ENCODE measurements around the gene NPAS3. TPM values are rescaled to one million over a fixed set of nuclear protein-coding genes. Genes with fewer than 3 reads are reported as not detected.

NPAS3 gene
- polyA plus RNA-seq, 4 donors: 8.5 to 11.0 (median 10.7) TPM

DNA sequence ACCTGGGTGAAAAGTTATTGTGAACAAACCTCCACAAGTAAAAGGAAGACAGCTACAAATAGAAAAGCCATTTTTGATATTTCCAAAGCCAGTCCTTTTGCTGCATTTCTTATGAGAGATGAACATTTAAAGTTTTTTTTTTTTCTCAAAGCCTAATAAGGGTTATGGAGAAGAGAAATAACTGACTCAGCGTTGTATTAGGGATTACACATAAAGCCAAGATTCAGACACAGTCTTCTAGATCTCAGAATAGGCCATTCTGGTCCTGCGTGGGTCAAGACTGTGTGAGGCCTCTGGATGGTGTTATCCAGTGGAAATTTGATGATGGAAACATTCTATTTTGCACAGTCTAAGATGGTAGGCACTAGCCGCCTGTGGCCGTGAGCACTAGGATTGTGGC, 552.4 kb downstream of the NPAS3 start:
- DNase-seq (ENCODE audit: low read depth in 4 of 4, low spot score in 3 of 4): no peak

GRCh38 chr14:33492491-33492890, 553.8 kb downstream of the NPAS3 start:
- DNase-seq (ENCODE audit: low read depth in 4 of 4, low spot score in 3 of 4): no peak

DNA sequence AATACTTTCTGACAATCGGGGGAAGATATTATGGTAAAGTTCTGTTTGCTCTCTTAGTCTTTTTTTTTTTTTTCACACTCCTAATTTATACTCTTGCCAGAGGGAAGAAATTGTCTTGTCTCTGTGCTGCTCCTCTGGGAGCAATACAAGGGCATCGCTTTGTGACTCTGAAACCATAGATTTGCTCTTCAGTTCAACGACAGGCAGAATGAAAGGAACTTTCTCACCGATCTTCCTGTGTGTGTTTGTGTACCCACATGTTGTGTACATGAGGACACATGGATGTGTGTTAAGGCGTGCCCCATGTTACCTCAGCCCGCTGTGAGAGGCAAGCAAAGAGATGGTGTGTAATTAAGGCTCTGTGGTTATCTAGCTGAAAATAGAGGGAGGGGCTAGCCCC, 554.6 kb downstream of the NPAS3 start:
- no peak for DNase-seq (ENCODE audit: low read depth in 4 of 4, low spot score in 3 of 4)

GRCh38 chr14:33493990-33494389, 555.3 kb downstream of the NPAS3 start:
- no peak for DNase-seq (ENCODE audit: low read depth in 4 of 4, low spot score in 3 of 4)

DNA sequence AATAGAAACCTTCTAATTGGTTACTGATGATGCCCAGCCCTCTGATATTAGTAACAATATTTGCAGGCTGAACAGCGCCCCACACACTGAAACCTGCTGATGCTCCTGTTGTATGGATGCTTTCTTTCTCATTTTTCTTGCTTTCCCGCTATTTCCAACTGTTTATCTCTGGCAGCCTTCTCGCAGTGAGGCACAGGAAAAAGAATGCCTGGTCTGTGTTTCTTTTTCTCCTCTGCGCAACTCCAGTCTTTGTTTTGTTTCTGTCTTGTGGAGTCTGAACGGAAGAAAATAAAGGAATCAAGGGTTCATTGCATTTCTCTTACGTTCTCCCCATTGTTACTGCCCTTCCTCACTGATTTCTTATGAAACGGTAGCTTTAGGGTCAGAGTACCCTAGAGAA, 561.0 kb downstream of the NPAS3 start:
- no peak for DNase-seq (ENCODE audit: low read depth in 4 of 4, low spot score in 3 of 4)

- DNase-seq (ENCODE audit: low read depth in 4 of 4, low spot score in 3 of 4): no peak
Observed at GRCh38 chr14:33504246-33505099, 565.8 kb downstream of the NPAS3 start.

- no peak for DNase-seq (ENCODE audit: low read depth in 4 of 4, low spot score in 3 of 4)
Observed at GRCh38 chr14:33505266-33505962, 566.7 kb downstream of the NPAS3 start.

- no peak for DNase-seq (ENCODE audit: low read depth in 4 of 4, low spot score in 3 of 4)
Observed at GRCh38 chr14:33505963-33506329, 567.3 kb downstream of the NPAS3 start.

DNA sequence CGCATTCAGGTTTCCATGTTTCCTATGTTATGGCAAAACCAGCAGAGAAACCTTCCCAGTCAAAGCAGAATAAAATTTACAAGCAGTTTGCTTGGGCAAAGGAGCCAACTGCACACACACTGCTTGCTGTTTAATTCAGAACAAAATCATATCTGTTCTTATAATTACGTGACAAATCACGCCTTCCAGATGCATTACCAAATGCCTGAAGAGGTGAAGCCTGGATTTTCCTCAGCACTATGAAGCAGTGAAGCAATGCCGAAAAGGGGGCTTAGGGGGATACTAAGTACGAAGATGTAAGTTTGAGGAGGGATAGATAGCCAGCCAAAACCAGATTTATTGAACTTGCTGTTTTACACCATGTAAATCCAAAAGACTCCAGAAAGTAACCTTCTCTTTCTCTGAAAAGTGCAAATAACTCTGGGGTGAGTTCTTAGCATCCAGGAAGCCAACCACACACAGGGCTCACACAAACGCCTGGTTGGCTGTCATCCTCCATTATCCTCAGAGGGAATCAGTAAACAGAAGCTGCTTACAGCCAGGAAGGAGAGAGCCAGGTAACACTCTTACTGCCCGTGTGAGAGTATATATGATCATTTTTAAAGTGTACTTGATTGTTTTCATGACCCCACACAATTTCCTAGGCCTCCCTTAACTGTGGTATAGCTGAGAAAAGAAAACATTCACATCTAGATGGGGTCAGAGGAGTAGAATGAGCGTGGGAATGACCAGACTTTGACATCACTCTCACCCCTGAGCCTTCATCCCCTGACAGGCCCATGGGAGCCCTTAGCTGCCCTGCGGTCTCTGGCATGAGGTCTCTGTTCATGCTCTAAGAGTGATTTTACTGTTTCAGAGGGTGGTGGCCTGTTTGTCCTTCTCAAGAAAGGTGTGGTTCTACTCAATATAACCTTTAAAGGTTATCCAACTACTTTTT, 569.7 kb downstream of the NPAS3 start:
- no peak for DNase-seq (ENCODE audit: low read depth in 4 of 4, low spot score in 3 of 4)

GRCh38 chr14:33509454-33509853, 570.8 kb downstream of the NPAS3 start:
- no peak for DNase-seq (ENCODE audit: low read depth in 4 of 4, low spot score in 3 of 4)

GRCh38 chr14:33510063-33510481, 571.4 kb downstream of the NPAS3 start:
- DNase-seq (ENCODE audit: low read depth in 4 of 4, low spot score in 3 of 4): no peak

- DNase-seq (ENCODE audit: low read depth in 4 of 4, low spot score in 3 of 4): no peak
Observed at GRCh38 chr14:33510991-33511390, 572.3 kb downstream of the NPAS3 start.

DNA sequence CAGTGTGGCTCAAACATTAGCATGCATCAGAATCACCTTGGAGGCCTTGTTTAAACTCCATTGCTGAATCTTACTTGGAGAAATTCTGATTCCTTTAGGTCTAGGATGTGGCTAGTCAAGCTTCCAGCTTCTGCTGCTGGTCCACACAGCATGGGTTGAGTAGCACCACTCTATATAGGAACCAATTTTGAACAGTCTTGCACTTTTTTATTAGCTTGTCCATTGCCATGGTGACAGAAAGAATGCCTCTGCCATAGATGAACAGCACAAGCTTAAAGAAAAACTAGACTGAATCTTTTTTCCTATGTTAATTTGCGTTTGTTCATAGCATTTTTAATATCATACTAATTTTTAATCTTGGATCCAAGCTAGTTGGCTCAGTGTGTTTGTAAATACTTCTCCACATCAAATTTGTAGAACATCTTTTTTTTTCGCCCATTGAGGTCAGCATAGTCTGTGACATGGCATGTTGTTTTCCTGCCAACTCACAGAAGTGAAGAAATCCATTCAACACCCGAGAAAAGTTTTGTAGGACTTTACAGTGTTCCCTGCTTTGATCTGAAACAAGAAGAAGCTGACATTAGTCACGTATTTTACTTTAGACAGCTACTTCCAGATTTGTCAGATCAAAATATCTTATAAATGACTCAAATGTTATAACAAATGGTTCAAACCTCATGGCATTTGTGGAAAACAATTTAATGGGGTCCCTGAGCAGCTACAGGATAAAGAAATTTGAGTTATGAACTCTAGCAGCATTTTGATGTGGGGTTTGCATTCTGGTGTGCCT, 573.4 kb downstream of the NPAS3 start:
- DNase-seq (ENCODE audit: low read depth in 4 of 4, low spot score in 3 of 4): no peak

DNA sequence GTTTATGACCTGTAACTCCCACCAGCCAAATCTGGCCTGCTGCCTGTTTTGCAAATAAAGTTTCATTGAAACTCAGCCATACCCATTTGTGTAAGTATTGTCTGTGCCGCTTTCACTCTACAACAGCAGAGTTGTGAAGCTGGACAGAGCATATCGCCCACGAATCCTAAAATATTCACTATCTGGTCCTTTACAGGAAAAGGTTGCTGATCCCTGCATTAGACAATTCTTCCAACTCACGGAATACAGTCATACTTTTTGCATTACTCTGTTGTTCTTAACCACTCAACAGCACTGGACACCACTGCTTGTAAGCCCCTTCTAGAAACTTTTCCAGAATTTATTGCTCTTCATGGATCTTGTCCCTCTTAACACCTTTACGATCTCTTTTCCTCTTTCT, 576.8 kb downstream of the NPAS3 start:
- DNase-seq (ENCODE audit: low read depth in 4 of 4, low spot score in 3 of 4): no peak

- DNase-seq (ENCODE audit: low read depth in 4 of 4, low spot score in 3 of 4): no peak
Observed at GRCh38 chr14:33515899-33516298, 577.2 kb downstream of the NPAS3 start.

DNA sequence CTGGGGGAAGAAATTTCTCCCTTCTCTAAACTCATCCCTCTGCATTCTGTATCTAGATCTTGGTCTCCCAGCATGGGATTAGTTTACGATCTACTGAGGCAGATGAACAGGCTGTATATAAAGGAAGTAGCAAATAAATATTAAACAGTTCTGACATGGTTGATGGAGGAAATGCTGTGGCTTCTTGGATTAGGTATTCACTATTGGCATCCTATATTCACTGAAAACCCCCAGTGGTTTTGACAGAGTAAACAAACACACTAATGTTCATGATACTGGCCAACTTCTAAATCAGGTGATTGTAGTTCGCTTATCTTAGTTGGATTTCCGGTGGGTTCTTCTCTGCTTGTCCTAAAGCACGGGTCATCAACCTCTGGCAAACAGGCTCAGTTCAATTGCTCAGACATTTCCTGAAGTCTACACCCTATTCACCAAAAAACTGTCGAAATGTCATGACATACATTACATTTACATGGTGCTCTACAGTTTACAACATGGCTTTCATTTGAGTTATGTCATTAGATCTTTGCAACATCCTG, 578.3 kb downstream of the NPAS3 start:
- DNase-seq (ENCODE audit: low read depth in 4 of 4, low spot score in 3 of 4): no peak

DNA sequence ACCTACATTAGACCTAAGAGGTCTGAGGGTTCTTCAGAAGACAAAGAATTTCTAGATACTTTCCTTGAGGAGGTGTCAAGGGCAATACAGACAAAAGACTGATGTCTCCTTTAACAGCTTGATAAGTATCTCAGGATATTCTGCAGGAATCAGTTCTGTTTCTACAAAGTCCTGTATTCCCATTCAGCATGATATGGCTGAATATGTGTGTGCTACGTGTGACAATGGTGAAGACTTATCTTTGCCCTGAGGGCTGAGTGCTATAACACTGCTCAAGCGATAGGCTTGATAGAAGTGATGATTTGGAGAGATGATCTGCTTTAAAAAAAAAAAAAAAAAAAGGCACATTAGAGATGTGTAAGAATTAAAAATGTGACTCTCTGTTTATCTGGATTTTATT, 582.5 kb downstream of the NPAS3 start:
- DNase-seq (ENCODE audit: low read depth in 4 of 4, low spot score in 3 of 4): no peak

DNA sequence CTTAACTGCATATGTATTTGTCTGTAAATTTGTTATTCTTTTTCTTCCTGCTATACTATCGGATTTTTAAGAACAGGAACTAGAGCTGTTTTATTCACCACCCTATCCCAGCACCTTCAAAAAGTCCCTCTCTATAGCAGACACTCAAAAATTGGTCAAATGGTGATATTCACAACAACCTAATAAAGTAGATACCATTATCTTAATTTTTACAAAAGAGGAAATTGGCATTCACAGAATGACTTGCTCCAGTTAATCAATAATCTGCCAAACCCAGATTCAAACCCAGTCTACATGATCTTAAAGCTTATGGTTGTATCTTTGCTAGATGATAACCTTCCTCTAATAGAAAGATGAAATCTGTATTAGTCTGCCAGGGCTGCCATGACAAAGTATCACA, 585.6 kb downstream of the NPAS3 start:
- no peak for DNase-seq (ENCODE audit: low read depth in 4 of 4, low spot score in 3 of 4)

- DNase-seq (ENCODE audit: low read depth in 4 of 4, low spot score in 3 of 4): no peak
Observed at GRCh38 chr14:33525626-33526025, 586.9 kb downstream of the NPAS3 start.

- no peak for DNase-seq (ENCODE audit: low read depth in 4 of 4, low spot score in 3 of 4)
Observed at GRCh38 chr14:33527023-33527634, 588.5 kb downstream of the NPAS3 start.
